ENCODE measurements around the gene OR10V1. TPM values are rescaled to one million over a fixed set of nuclear protein-coding genes. Genes with fewer than 3 reads are reported as not detected.

The OR10V1 gene, protein sequence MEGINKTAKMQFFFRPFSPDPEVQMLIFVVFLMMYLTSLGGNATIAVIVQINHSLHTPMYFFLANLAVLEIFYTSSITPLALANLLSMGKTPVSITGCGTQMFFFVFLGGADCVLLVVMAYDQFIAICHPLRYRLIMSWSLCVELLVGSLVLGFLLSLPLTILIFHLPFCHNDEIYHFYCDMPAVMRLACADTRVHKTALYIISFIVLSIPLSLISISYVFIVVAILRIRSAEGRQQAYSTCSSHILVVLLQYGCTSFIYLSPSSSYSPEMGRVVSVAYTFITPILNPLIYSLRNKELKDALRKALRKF
- total RNA-seq = not detected

GRCh38 chr11:59713745-59714144 lies at the start of gene OR10V1:
OR10V1 (minus strand) TSS chr11:59713845; CDS start chr11:59713845, 0 bp downstream.
- no peak for ATAC-seq (ENCODE audit: insufficient number of reproducible peaks, low FRiP score, low read depth)
- DNase-seq (ENCODE audit: low spot score) = no peak
- TF ChIP-seq, protein P1, sequence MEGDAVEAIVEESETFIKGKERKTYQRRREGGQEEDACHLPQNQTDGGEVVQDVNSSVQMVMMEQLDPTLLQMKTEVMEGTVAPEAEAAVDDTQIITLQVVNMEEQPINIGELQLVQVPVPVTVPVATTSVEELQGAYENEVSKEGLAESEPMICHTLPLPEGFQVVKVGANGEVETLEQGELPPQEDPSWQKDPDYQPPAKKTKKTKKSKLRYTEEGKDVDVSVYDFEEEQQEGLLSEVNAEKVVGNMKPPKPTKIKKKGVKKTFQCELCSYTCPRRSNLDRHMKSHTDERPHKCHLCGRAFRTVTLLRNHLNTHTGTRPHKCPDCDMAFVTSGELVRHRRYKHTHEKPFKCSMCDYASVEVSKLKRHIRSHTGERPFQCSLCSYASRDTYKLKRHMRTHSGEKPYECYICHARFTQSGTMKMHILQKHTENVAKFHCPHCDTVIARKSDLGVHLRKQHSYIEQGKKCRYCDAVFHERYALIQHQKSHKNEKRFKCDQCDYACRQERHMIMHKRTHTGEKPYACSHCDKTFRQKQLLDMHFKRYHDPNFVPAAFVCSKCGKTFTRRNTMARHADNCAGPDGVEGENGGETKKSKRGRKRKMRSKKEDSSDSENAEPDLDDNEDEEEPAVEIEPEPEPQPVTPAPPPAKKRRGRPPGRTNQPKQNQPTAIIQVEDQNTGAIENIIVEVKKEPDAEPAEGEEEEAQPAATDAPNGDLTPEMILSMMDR (IDR thresholded peaks at IDR 0.05) = no peak
- Histone ChIP-seq H3K9me3 (no peaks in the 10 kb centered on the region), H3K4me3 (no peak within 1 kb of the TSS), H3K4me1 (ENCODE audit: control insufficient read depth in 1 of 2, low read depth in 2 of 2) (no peaks in the 10 kb centered on the region), H3K27me3 (replicated peaks; ENCODE audit: insufficient read depth) (no peaks in the 10 kb centered on the region), H3K36me3 (no peaks in the 10 kb centered on the region), H3K27ac (no peak within 1 kb of the TSS)

GRCh38 chr11:59761993-59762392 lies 48.3 kb upstream of the OR10V1 start:
- no peak for ATAC-seq (ENCODE audit: insufficient number of reproducible peaks, low FRiP score, low read depth)
- no peak for DNase-seq (ENCODE audit: low spot score)
- peaks cover 6 to 9% of the 10 kb centered on the region in 2 donors for H3K4me1 ChIP-seq (ENCODE audit: control insufficient read depth in 1 of 2, low read depth in 2 of 2)
- no peak overlapping the region for H3K27ac ChIP-seq
- H3K36me3 ChIP-seq = no peaks in the 10 kb centered on the region
- no peaks in the 10 kb centered on the region for H3K9me3 ChIP-seq
- TF ChIP-seq, protein P1 (IDR thresholded peaks at IDR 0.05) = no peak
- no peak overlapping the region for H3K4me3 ChIP-seq
- no peaks in the 10 kb centered on the region for H3K27me3 ChIP-seq (replicated peaks; ENCODE audit: insufficient read depth)

GRCh38 chr11:59760771-59761170 lies 47.1 kb upstream of the OR10V1 start:
- no peak for DNase-seq (ENCODE audit: low spot score)
- H3K4me3 ChIP-seq = no peak overlapping the region
- peaks cover 10 to 18% of the 10 kb centered on the region in 2 donors for H3K4me1 ChIP-seq (ENCODE audit: control insufficient read depth in 1 of 2, low read depth in 2 of 2)
- no peaks in the 10 kb centered on the region for H3K36me3 ChIP-seq
- ATAC-seq (ENCODE audit: insufficient number of reproducible peaks, low FRiP score, low read depth) = no peak
- TF ChIP-seq, protein P1 (IDR thresholded peaks at IDR 0.05) = no peak
- H3K27ac ChIP-seq = no peak overlapping the region
- no peaks in the 10 kb centered on the region for H3K9me3 ChIP-seq
- H3K27me3 ChIP-seq (replicated peaks; ENCODE audit: insufficient read depth) = no peaks in the 10 kb centered on the region

DNA sequence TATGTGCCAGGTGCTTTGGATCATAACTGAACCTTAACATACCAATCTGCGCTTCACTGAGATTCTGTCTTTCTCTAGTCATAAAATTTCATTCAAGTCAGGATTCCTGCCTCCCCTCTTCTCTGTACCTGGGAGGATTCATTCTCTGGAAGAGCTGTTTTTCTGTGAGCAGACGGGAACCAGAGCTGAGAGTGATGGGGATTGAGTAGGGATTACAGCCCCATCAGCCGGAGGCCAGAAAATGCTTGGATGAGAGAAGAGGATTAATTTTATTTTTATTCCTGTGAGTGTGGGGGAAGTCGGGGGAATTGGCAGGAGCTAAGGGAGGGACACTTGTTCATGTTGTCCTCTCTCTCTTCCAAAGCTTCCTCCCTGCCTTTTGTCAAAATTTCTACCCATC lies 46.3 kb upstream of the OR10V1 start:
- Histone ChIP-seq H3K36me3 (no peaks in the 10 kb centered on the region), H3K4me1 (ENCODE audit: control insufficient read depth in 1 of 2, low read depth in 2 of 2) (peaks cover 7 to 13% of the 10 kb centered on the region in 2 donors), H3K27ac (no peak overlapping the region), H3K27me3 (replicated peaks; ENCODE audit: insufficient read depth) (no peaks in the 10 kb centered on the region), H3K9me3 (no peaks in the 10 kb centered on the region), H3K4me3 (no peak overlapping the region)
- no peak for ATAC-seq (ENCODE audit: insufficient number of reproducible peaks, low FRiP score, low read depth)
- TF ChIP-seq, protein P1 (IDR thresholded peaks at IDR 0.05) = no peak
- DNase-seq (ENCODE audit: low spot score) = no peak

DNA sequence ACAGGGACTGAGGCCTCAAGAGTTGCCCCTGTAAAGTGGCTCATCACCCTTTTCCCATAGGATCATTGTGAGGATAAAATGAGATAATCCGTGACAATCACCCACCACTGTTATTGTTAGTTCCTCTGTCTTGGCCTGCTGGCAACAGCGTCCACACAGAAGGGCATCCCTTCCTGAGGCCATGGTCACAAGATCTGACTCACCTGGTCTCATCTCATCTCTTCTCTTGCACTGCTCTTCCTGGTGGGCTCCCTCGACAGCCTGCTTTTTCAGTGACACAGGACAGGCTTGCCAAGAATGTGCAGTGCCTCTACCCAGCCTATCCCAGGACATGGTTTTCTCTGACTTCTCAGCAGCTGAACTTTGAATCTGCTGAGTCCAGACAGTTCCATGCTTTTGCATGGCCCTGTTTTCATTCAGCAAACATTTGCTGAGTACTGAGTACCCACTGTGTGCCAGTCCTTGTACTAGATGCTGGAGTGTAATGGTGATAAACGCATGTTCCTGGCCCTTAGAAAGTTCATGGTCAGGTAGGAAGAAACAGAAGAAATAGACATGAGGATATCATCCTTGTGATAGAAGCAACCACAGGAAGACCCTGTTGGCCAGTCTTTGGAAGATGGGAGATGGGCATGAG lies 44.9 kb upstream of the OR10V1 start:
- Histone ChIP-seq H3K27ac (no peak overlapping the region), H3K36me3 (no peaks in the 10 kb centered on the region), H3K9me3 (no peaks in the 10 kb centered on the region), H3K4me1 (ENCODE audit: control insufficient read depth in 1 of 2, low read depth in 2 of 2) (peaks cover 7 to 13% of the 10 kb centered on the region in 2 donors), H3K27me3 (replicated peaks; ENCODE audit: insufficient read depth) (no peaks in the 10 kb centered on the region), H3K4me3 (no peak overlapping the region)
- DNase-seq (ENCODE audit: low spot score) (no peak), ATAC-seq (ENCODE audit: insufficient number of reproducible peaks, low FRiP score, low read depth) (no peak)
- TF ChIP-seq, protein P1 (IDR thresholded peaks at IDR 0.05) = no peak
